HCT116 (cell line): ENCODE measurements around the gene YBX2. TPM values are rescaled to one million over a fixed set of nuclear protein-coding genes. Genes with fewer than 3 reads are reported as not detected.
A peak's percentile ranks its signal among the peaks of the same experiment; 100 is the strongest.

Source experiments
- ATAC-seq: fragments of 200-7000 bp; cut with Tn5 transposase; 2 replicates; pipeline ENCODE4 v1.9.1; 2020; ENCODE audit warnings: mild to moderate bottlenecking, moderate library complexity
- BruUV-seq: library from RNA; stranded (reverse); fragments of 400-500 nt; replicated peaks from 2 replicates; lab custom pipeline; 2021; lab: Mats Ljungman, UMichigan
- CTCF ChIA-PET: fragments of 300-600 bp; sonication (Branson Sonifier 250); formaldehyde crosslinking; loops from one replicate; lab custom pipeline; 2021; ENCODE audit warnings: antibody characterized with exemption; lab: Charles Lee
- POLR2A ChIA-PET: fragments of 300-600, 350-600 bp; sonication (Branson Sonifier 250); formaldehyde crosslinking; loops from one replicate; lab custom pipeline; 2021; ENCODE audit warnings: antibody characterized with exemption; lab: Charles Lee
- RAD21 ChIA-PET, 2 experiments: fragments of 300-600 bp; sonication (Branson Sonifier 250); formaldehyde crosslinking; loops; one replicate each; lab custom pipeline; 2023; ENCODE audit warnings: low total read pairs in 2 of 2; ENCODE audit not compliant: uncharacterized antibody in 2 of 2, unreplicated experiment in 2 of 2, low non-redundant PET in 1 of 2; lab: Charles Lee
- DNase-seq: peaks from one replicate; pipeline ENCODE4 v3.0.0-alpha.2; 2010; ENCODE audit warnings: low read depth, low spot score
- H2AFZ ChIP-seq: fragments of 200-600 bp; shearing (Covaris generic), sonication (generic); 2 replicates; pipeline ENCODE4 v1.6.1; 2017; ENCODE audit warnings: low read depth, mixed run types, mixed read lengths, antibody characterized with exemption, low read length; ENCODE audit not compliant: poor library complexity, severe bottlenecking
- H3K27ac ChIP-seq: 2 replicates; pipeline ENCODE4 v1.5.1; 2012; ENCODE audit warnings: low read depth, low read length
- H3K27me3 ChIP-seq: fragments of 200-600 bp; sonication (generic); 2 replicates; pipeline ENCODE4 v1.6.1; 2016; ENCODE audit warnings: mixed run types, low read length, mixed read lengths; ENCODE audit not compliant: insufficient read depth
- H3K36me3 ChIP-seq, 2 experiments: fragments of 200-500 bp in 1 of 2; fragments of 200-600 bp in 1 of 2; sonication (Bioruptor generic) in 1 of 2; sonication (generic) in 1 of 2; 2 replicates each; pipeline versions ENCODE4 v1.5.1 to v1.6.1; 2014 to 2016; ENCODE audit warnings: low read length in 2 of 2, inconsistent platforms in 1 of 2, mixed read lengths in 1 of 2, mixed run types in 1 of 2; ENCODE audit not compliant: insufficient read depth in 2 of 2, control insufficient read depth in 1 of 2
- H3K4me1 ChIP-seq, 2 experiments: fragments of 200-600 bp in 1 of 2; sonication (generic) in 1 of 2; 2 replicates each; pipeline versions ENCODE4 v1.5.1 to v1.6.1; 2012 to 2017; ENCODE audit warnings: low read length in 2 of 2, inconsistent platforms in 1 of 2, mild to moderate bottlenecking in 1 of 2, mixed read lengths in 1 of 2, mixed run types in 1 of 2, moderate library complexity in 1 of 2; ENCODE audit not compliant: insufficient read depth in 2 of 2, control insufficient read depth in 1 of 2
- H3K4me2 ChIP-seq: fragments of 200-600 bp; sonication (generic); 2 replicates; pipeline ENCODE4 v1.6.1; 2017; ENCODE audit warnings: mixed run types, low read length, mixed read lengths
- H3K4me3 ChIP-seq, 2 experiments: fragments of 200-600 bp in 1 of 2; sonication (generic) in 1 of 2; replicated peaks in 1 of 2; 2 replicates each; pipeline ENCODE4 v1.5.1; 2011 to 2016; ENCODE audit warnings: low read length in 2 of 2, control low read depth in 1 of 2, low read depth in 1 of 2, mild to moderate bottlenecking in 1 of 2, mixed read lengths in 1 of 2, mixed run types in 1 of 2
- H3K79me2 ChIP-seq: fragments of 200-600 bp; sonication (generic); 2 replicates; pipeline ENCODE4 v1.6.1; 2017; ENCODE audit warnings: mild to moderate bottlenecking, mixed run types, low read length, moderate library complexity, mixed read lengths; ENCODE audit not compliant: insufficient read depth
- H3K9ac ChIP-seq: fragments of 200-600 bp; sonication (generic); 2 replicates; pipeline ENCODE4 v1.6.1; 2016; ENCODE audit warnings: low read length, mixed read lengths
- H3K9me2 ChIP-seq: fragments of 200-600 bp; sonication (generic), shearing (Covaris generic); 2 replicates; pipeline ENCODE4 v1.6.1; 2017; ENCODE audit warnings: mixed run types, mild to moderate bottlenecking, moderate library complexity; ENCODE audit not compliant: insufficient read depth
- H3K9me3 ChIP-seq, 2 experiments: fragments of 200-500 bp in 1 of 2; fragments of 200-600 bp in 1 of 2; sonication (Bioruptor generic) in 1 of 2; sonication (generic) in 1 of 2; 2 replicates each; pipeline ENCODE4 v1.6.1; 2014 to 2017; ENCODE audit warnings: low read length in 2 of 2, mixed read lengths in 2 of 2, inconsistent platforms in 1 of 2, low read depth in 1 of 2, mild to moderate bottlenecking in 1 of 2, mixed run types in 1 of 2, moderate library complexity in 1 of 2; ENCODE audit not compliant: control insufficient read depth in 1 of 2, insufficient read depth in 1 of 2
- H4K20me1 ChIP-seq: fragments of 200-600 bp; sonication (generic), shearing (Covaris generic); 2 replicates; pipeline ENCODE4 v1.6.1; 2017; ENCODE audit warnings: mixed run types, mild to moderate bottlenecking, moderate library complexity; ENCODE audit not compliant: insufficient read depth
- EGR1 ChIP-seq: IDR thresholded peaks from 2 replicates; pipeline ENCODE4 v1.6.1; 2012; ENCODE audit warnings: low read depth
- MAX ChIP-seq: IDR thresholded peaks from 2 replicates; pipeline ENCODE4 v1.6.1; 2012
- POLR2AphosphoS5 ChIP-seq: IDR thresholded peaks from 2 replicates; pipeline ENCODE4 v1.6.1; 2011; ENCODE audit warnings: mild to moderate bottlenecking, low read depth, low read length, moderate library complexity
- ZBTB33 ChIP-seq: IDR thresholded peaks from 2 replicates; pipeline ENCODE4 v1.6.1; 2011; ENCODE audit warnings: mild to moderate bottlenecking, low read length, moderate library complexity; ENCODE audit not compliant: insufficient replicate concordance; ENCODE audit errors: extremely low read depth
- intact Hi-C: fragments of 100-400 bp; cut with micrococcal nuclease; formaldehyde crosslinking; loops from 2 replicates; pipeline ENCODE4 v1.10.0; 2022
- total RNA-seq: library from RNA; stranded (reverse); gene quantifications from one replicate; pipeline ENCODE4 v1.2.1, GENCODE V29; 2021; ENCODE audit not compliant: unreplicated experiment

The YBX2 gene
- total RNA-seq, 1 experiment from 2014 or later: 2.3 TPM

GRCh38 chr17:7315570-7316235, 21.3 kb upstream of the YBX2 start:
- H3K4me2 ChIP-seq: peak overlapping the region; percentile 96
- H2AFZ ChIP-seq: no peak overlapping the region
- ATAC-seq: no peak
- TF ChIP-seq POLR2AphosphoS5 (no peak), ZBTB33 (no peak), EGR1 (no peak), MAX (no peak)
- peaks cover 18% of the 10 kb centered on the region for H4K20me1 ChIP-seq
- H3K36me3 ChIP-seq: peaks cover 24 to 49% of the 10 kb centered on the region in 2 experiments
- H3K9me3 ChIP-seq: no peaks in the 10 kb centered on the region
- no peak for DNase-seq
- CTCF ChIA-PET: interaction anchor here (0.5 to 1.4 kb wide), 2 partner anchors 14 kb away, joined by 5 read pairs; partner anchors contain the start of gene NEURL4
- POLR2A ChIA-PET: no interaction called here
- peak overlapping the region; percentile 93 for H3K27ac ChIP-seq
- peaks cover 19 to 43% of the 10 kb centered on the region in 2 experiments for H3K4me1 ChIP-seq
- H3K9ac ChIP-seq: peak overlapping the region; percentile 90
- peak overlapping the region; percentile 81 to 96 for H3K4me3 ChIP-seq
- H3K27me3 ChIP-seq: no peaks in the 10 kb centered on the region
- H3K79me2 ChIP-seq: peaks cover 41% of the 10 kb centered on the region
- H3K9me2 ChIP-seq: no peaks in the 10 kb centered on the region
- BruUV-seq: no TSS peak
- RAD21 ChIA-PET: no interaction called here
- intact Hi-C loops: no loop called here
